HG03432 (cell line): Measurements from ENCODE around the gene PHC3.
"Not testable (repeated sequence)": the region's sequence is repeated elsewhere in the genome, so short reads cannot be mapped to it uniquely, and the experiment has no call there.

ENCODE experiments used
- ATAC-seq: cut with Tn5 transposase; IDR thresholded peaks from one replicate; pipeline ENCODE4 v1.9.1; 2021; ENCODE audit warnings: mild to moderate bottlenecking, moderate library complexity; ENCODE audit not compliant: unreplicated experiment

Gene PHC3

GRCh38 chr3:170180908-170181885 is at the start of gene PHC3:
Gene PHC3 (minus strand): TSS chr3:170181733. CDS start chr3:170181715, 18 bp downstream.
- peak; percentile 87 for ATAC-seq

- ATAC-seq: no peak
Observed at GRCh38 chr3:170228093-170228766, 46.7 kb upstream of the PHC3 start.

GRCh38 chr3:170226426-170226960 is 45.0 kb upstream of the PHC3 start:
- no peak for ATAC-seq

GRCh38 chr3:170225166-170225565 is 43.6 kb upstream of the PHC3 start:
- ATAC-seq: no peak

GRCh38 chr3:170222647-170223541 is 41.4 kb upstream of the PHC3 start:
- peak; percentile 23 for ATAC-seq

GRCh38 chr3:170221924-170222646 is 40.6 kb upstream of the PHC3 start, which contains the start of gene PRKCI:
Gene PRKCI (plus strand): TSS chr3:170222424. CDS start chr3:170222670, 246 bp downstream.
- ATAC-seq: peak; percentile 98

GRCh38 chr3:170220871-170221270 is 39.3 kb upstream of the PHC3 start:
- ATAC-seq: no peak

- ATAC-seq: no peak
Observed at GRCh38 chr3:170219850-170220249, 38.3 kb upstream of the PHC3 start.

GRCh38 chr3:170211668-170212067 is 30.1 kb upstream of the PHC3 start:
- ATAC-seq: no peak

GRCh38 chr3:170207717-170208116 is 26.2 kb upstream of the PHC3 start:
- no peak for ATAC-seq

GRCh38 chr3:170206164-170206762 is 24.7 kb upstream of the PHC3 start:
- ATAC-seq: not testable (repeated sequence)

- no peak for ATAC-seq
Observed at GRCh38 chr3:170205302-170205701, 23.8 kb upstream of the PHC3 start.

- ATAC-seq: no peak
Observed at GRCh38 chr3:170204509-170204908, 23.0 kb upstream of the PHC3 start.

- ATAC-seq: no peak
Observed at GRCh38 chr3:170204023-170204472, 22.5 kb upstream of the PHC3 start.

GRCh38 chr3:170203457-170203856 is 21.9 kb upstream of the PHC3 start:
- ATAC-seq: no peak

- ATAC-seq: no peak
Observed at GRCh38 chr3:170201527-170201926, 20.0 kb upstream of the PHC3 start.

GRCh38 chr3:170200987-170201386 is 19.5 kb upstream of the PHC3 start:
- ATAC-seq: no peak

- ATAC-seq: no peak
Observed at GRCh38 chr3:170196833-170197232, 15.3 kb upstream of the PHC3 start.

GRCh38 chr3:170195759-170196158 is 14.2 kb upstream of the PHC3 start:
- ATAC-seq: not testable (repeated sequence)
